VCaP (cell line): Measurements from ENCODE around the gene TRMT1.

ENCODE experiments used
- H3K27ac ChIP-seq: fragments of 450-650 bp; 2 replicates; pipeline ENCODE4 v1.5.1; 2017
- TF ChIP-seq, protein P1 (sequence below): fragments of 450-650 bp; conservative IDR thresholded peaks from 2 replicates; pipeline ENCODE4 v1.5.1; 2017; ENCODE audit warnings: mild to moderate bottlenecking, moderate library complexity

TRMT1 gene

GRCh38 chr19:13133241-13133870 lies 16.8 kb upstream of the TRMT1 start:
- no peak overlapping the region for H3K27ac ChIP-seq
- TF ChIP-seq, protein P1, sequence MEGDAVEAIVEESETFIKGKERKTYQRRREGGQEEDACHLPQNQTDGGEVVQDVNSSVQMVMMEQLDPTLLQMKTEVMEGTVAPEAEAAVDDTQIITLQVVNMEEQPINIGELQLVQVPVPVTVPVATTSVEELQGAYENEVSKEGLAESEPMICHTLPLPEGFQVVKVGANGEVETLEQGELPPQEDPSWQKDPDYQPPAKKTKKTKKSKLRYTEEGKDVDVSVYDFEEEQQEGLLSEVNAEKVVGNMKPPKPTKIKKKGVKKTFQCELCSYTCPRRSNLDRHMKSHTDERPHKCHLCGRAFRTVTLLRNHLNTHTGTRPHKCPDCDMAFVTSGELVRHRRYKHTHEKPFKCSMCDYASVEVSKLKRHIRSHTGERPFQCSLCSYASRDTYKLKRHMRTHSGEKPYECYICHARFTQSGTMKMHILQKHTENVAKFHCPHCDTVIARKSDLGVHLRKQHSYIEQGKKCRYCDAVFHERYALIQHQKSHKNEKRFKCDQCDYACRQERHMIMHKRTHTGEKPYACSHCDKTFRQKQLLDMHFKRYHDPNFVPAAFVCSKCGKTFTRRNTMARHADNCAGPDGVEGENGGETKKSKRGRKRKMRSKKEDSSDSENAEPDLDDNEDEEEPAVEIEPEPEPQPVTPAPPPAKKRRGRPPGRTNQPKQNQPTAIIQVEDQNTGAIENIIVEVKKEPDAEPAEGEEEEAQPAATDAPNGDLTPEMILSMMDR: no peak

DNA sequence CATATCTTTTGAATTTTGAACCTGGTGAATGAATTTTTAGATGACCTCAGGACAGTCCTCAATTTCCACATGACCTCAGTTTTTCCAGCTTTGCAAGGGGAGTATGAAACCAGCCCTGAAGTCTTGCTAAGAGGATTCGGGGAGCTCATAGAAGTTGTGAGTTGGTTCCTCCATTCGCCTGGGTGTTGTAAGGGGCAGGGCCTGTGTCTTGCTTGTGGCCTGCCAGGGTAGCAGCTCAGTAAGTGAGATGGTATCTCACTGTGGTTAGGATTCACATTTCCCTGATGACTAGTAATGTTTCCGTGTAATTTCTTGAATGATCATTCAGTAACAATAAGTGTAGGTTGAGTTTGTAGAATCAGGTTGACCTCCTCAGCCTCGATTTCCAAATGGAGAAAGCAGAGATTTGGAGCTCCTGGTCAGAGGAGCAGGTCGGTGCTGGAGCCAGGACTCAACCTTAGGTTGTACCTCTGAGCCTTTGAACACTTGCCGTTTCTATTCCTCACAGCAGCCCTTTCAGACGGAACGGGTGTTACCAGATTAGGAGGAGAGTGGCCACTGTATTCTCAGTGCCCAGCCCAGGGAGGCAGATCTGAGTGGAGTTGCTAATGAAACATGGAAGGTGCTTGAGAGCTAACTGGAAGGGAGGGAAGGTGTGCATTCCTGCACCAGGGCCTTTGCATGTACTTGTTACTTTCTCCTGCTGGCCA lies 16.1 kb upstream of the TRMT1 start:
- TF ChIP-seq, protein P1: no peak
- no peak overlapping the region for H3K27ac ChIP-seq

DNA sequence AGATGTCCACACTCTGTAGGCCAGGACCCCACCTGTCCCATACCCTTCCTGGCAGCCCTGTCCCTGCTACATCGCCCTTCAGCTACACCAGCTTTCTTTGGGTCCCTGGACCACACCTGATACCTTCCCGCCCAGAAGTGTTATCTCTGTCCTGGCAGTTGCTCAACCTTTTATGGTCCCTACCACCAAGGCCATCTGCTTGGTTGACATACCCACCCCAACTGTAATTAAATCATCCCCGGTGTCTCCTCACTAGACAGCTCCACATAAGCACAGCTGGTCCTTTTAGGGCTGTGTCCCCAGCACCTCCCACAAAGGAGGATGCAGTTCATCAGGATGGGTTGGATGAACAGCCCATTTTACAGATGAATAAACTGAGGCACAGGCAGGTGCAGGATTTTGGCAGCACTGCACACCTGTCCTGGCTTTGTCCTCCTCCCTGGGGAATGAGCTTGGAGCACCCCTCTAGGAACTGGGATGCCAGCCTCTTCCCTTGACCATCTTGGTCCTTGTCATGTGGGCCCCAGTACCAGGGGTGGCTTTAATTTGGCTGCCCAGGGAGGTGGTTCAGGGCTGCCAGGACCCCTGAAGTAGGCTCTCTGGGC lies 14.4 kb upstream of the TRMT1 start:
- TF ChIP-seq, protein P1: no peak
- H3K27ac ChIP-seq: no peak overlapping the region

GRCh38 chr19:13129384-13129783 lies 12.8 kb upstream of the TRMT1 start:
- H3K27ac ChIP-seq: no peak overlapping the region
- TF ChIP-seq, protein P1: no peak

- H3K27ac ChIP-seq: no peak overlapping the region
- TF ChIP-seq, protein P1: no peak
These were observed 12.0 kb upstream of the TRMT1 start for GRCh38 chr19:13128583-13128982.

GRCh38 chr19:13127811-13128575 lies 11.5 kb upstream of the TRMT1 start:
- TF ChIP-seq, protein P1: no peak
- no peak overlapping the region for H3K27ac ChIP-seq

DNA sequence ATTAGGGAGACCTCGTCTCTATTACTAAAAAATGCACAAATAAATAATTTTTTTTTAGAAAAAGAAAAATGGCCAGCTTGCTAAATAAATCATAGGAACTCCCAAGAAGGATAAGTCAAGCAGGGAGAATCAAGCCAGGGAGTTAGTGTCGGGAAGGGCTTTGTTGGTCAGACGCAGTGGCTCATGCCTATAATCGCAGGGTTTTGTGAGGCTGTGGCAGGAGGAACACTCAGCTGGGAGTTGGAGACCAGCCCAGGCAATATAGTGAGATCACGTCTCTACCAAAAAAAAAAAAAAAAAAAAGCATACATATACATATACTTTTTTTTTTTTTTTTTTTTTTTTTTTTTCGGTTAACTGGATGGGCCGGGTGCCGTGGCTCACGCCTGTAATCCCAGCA lies 10.5 kb upstream of the TRMT1 start:
- TF ChIP-seq, protein P1: no peak
- no peak overlapping the region for H3K27ac ChIP-seq
